GM12875 (cell line): ENCODE data around the gene OXNAD1.

Source experiments
- H3K4me3 ChIP-seq: one replicate; pipeline ENCODE4 v1.5.1; 2011; ENCODE audit warnings: low read depth, low read length, control low read depth
- TF ChIP-seq, protein P1 (sequence below): IDR thresholded peaks from 2 replicates; pipeline ENCODE4 v1.5.1; 2011; ENCODE audit warnings: low read depth, mild to moderate bottlenecking, control low read depth, inconsistent platforms, low read length, moderate library complexity, borderline replicate concordance; ENCODE audit not compliant: insufficient read depth

Gene OXNAD1

DNA sequence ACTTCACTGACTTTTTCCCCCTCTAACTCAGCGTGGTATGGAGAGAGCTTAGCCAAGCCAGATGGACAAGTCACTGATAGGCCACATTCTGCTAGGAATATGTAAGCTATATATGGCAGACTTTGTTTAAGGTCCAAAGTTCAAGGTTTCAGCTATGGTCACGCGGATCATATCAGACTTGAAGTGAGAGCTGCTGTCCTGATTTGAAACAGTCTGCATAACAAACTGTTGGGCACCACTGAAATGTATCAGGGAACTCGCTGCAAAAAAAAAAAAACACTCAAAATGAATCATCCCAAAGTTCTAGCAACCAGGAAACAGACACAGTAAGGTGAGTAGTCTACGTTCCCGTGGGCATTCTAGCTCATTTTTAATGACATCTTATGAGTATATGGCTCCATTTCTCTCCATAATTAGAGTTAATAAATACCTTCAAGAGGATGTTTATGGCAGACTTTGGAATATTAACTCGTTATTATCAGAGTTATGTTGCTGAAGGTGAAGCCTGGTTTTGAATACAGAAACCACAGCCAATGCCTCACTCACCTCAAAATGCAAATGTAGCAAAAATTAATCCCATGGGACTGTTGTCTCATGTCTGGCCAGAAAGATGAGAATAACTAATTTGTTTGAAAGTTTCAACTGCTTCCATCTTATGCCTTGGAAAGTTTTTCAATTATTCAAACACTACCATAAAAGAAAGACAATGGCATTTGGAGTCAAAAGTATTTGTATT, 12.6 kb upstream of the OXNAD1 start:
- H3K4me3 ChIP-seq, result no peak overlapping the region
- TF ChIP-seq, protein P1, sequence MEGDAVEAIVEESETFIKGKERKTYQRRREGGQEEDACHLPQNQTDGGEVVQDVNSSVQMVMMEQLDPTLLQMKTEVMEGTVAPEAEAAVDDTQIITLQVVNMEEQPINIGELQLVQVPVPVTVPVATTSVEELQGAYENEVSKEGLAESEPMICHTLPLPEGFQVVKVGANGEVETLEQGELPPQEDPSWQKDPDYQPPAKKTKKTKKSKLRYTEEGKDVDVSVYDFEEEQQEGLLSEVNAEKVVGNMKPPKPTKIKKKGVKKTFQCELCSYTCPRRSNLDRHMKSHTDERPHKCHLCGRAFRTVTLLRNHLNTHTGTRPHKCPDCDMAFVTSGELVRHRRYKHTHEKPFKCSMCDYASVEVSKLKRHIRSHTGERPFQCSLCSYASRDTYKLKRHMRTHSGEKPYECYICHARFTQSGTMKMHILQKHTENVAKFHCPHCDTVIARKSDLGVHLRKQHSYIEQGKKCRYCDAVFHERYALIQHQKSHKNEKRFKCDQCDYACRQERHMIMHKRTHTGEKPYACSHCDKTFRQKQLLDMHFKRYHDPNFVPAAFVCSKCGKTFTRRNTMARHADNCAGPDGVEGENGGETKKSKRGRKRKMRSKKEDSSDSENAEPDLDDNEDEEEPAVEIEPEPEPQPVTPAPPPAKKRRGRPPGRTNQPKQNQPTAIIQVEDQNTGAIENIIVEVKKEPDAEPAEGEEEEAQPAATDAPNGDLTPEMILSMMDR, result no peak

DNA sequence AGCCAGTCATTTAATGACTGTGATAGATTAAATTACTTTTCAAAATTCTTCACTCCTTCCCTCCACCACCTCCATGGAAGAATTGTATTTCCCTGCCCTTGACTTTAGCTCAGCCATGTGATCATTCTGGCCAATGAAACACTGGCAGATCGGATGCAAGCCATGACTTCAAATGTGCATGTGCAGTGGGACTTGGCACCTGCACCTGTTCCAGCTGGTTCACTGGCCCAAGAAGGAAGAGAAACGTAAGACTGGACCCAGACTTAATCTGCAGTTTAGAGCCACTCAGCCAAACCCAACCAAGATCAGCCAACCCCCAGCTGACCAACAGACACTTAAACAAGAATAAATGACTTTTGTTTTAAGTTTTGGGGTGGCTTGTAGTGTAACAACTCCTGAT, 12.0 kb upstream of the OXNAD1 start:
- no peak overlapping the region for H3K4me3 ChIP-seq
- TF ChIP-seq, protein P1, result no peak

DNA sequence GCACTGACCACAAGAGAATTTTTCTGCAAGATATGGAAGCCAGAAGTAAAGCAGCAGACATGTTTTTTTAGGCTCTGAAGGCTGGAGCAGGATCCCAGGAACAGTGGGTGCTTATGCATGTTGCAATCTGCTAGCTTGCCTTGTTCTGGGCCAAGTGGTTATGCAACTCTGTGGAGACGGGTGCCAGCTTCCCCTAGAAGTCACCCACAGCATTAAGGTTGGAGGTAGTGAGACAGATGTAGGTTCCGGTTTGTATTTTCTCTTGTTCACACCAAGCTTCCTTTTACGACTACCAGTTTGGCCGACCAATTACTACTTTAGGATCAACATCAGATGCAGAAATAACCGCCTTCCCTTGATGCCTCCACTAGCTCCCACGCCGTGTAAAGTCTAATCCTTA, 11.4 kb upstream of the OXNAD1 start:
- TF ChIP-seq, protein P1, result no peak
- H3K4me3 ChIP-seq, result no peak overlapping the region

DNA sequence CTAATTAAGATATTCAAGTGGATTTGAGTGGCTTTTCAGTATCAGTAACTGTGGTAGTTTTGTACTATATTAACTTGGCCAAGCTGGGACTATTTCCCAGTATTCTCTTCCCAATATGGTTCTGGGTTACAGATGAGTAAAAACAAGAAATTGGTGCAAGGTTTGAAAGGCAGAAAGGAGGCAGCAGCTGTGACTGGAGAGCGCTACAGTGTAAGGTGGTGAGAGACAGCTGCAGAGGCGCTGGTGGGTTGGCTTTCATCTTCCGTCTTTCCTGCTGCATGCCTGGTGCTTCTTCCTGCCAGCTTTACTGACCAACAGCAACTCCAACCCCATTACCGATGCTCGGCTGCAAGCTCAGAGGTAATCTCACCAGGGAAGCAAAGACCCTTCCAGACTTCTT, 10.1 kb upstream of the OXNAD1 start:
- TF ChIP-seq, protein P1, result no peak
- no peak overlapping the region for H3K4me3 ChIP-seq

DNA sequence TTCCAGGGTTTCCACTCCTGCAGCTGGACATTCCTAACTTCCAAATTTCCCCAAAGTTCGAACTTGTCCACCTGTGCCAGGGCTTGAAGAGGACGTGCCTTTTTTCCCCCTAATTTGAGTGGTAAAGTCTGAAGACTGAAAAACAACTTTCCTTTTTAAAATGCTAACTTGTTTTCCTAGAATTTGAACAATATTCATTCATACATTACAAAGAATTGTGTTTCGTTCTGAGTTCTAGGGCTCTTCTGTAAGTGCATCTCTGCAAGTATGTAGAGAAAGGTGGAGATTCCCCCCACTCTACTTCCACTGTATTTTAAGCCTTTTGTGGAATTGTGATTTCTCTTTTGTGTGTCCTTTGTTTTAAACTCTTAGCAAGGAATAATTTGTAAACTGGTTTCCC, 9.7 kb upstream of the OXNAD1 start:
- no peak overlapping the region for H3K4me3 ChIP-seq
- TF ChIP-seq, protein P1, result no peak

DNA sequence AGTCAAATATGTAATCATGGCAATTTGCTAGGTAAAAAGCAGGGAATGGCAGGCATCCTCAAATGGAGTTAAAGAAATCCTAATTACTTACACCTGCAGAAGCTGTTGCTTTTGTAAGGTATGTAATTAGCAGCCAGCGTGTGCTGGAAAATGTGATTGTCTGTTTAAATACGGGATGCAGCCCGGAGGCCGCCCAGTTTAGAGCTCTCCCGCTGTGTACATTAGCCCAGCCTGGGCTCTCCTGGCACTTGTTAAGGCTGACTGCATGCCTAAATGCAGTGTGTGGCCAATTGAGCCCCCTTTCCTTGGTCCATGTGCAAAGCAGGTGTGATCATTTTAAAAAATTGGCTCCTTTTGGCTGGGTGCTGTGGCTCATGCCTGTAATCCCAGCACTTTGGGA, 9.3 kb upstream of the OXNAD1 start:
- TF ChIP-seq, protein P1, result no peak
- H3K4me3 ChIP-seq, result no peak overlapping the region

DNA sequence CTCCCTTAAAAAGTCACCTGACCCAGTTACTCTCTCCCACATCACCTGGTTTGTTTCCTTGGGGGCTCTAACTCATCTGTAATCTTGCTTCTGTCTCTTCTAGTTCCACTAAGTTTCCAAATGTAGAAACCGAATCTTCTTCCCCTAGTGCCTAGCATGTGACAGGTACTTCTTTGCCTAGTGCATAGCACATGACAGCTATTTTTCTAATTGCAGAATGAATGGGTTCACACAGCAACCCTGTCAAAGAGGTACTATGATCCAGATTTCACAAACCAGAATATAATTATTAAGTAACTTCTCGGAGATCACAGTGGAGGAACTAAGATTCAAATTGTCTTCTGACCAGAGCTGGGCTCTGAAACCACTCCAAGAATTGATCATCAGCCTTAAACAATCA, 7.7 kb upstream of the OXNAD1 start:
- TF ChIP-seq, protein P1, result no peak
- H3K4me3 ChIP-seq, result no peak overlapping the region
